Activated CD8-positive, alpha-beta memory T cell treated with anti-CD3 and anti-CD28 coated beads, Interleukin-2, amount 50 U/mL, for 24 hours (primary cell): ENCODE results near the gene CLIC3.
A peak's percentile ranks its signal among the peaks of the same experiment; 100 is the strongest.

Experiments
- DNase-seq: peaks from one replicate; pipeline ENCODE4 v3.0.0-alpha.2; 2020; ENCODE audit errors: extremely low read depth

CLIC3 gene

DNA sequence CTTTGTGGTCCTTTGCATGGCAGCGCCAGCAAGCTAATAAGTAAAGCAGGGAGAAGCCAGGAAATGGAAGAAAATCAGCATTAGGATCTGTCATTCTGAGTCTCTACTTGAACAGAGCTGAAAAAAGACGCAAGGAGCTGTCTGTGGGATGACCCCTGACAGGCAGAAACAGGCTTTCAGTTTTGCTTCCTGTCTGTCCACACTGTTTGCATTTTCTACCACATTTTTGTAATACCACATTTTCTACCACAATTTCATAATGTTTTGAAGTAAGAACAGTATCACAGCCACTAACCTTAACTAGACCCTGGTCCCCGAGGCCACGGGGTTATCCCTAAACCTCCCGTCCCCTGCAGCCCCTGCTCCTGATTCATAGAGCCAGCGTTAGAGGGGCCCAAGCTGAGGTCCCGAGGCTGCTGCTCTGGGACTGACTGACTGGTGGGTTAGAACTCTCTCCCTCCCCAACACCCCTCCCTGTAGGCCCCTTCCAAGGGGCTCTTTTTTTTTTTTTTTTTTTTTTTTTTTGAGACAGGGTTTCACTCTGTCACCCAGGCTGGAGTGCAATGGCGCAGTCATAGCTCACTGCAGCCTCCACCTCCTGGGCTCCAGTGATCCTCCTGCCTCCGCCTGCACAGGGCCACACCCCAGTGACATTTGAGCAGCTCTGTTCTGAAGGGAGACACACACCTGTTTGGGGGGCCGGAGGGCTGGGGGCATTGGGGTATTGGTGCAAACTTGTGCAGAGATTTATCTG is 4.0 kb upstream of the CLIC3 start:
- DNase-seq: no peak

DNA sequence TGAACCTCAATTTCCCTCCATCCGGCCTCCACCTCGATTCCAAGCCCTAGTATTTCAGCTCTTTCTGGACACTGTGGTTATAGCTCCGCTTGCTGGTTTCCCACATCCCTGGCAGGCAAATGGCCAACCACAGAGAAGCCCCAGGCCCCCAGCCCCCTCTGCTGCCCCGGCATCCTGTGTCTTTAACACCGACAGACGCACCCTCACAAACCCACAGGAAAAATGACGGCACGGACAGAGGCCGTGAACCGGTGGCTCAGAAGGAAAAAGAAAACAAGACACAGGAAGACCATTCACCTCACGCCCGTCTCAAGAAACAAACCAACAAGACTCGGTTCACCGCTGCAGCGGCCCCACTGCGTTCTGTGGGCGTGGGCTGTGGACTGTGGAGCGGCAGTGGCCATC is 1.5 kb upstream of the CLIC3 start:
- no peak for DNase-seq

DNA sequence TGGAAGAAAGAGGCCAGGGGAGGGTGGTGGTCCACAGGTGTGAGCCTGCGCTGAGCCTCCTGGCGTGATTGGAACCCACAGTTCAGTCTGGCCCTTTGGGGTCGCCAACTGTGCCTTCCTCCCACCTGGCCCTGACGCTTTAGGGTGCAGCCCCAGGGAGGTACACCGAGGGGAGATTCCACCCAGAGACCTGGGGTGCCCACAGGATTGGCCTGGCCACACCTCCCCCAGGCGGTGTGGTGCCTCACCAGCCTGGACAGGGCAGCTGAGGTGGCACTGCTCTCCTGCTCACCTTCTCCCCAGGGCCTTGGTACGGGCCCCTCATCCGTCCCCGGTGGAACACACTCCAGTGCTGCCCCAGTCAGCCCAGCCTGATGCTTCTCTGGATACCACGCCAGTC is 1.0 kb upstream of the CLIC3 start:
- DNase-seq: no peak

DNA sequence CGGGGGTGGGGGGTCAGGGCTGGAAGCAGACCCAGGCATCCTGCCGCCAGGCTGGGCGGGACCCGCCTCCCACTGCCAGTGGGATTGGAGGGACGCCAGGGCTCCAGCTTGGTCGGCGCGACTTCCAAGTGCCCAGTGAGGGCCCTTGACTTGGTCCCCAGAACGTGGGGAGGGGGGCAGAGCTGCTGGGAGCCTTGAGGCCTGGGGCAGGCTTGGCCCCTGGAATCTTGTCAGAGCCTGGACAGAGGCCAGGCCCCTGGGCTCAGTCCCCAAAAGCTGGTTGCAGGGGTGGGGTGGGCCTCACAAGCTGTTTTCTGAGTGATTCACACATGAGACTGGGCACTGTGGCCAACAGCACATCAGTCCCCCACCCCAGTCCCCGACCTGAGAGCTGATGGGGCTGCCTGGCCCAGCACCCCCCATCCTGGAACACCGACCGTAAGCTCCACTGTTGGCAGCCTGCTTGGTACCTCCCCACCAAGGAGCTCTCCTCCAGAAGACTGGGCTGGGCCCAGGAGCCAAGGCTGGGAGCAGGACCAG is 526 bp downstream of the CLIC3 start:
- no peak for DNase-seq

DNA sequence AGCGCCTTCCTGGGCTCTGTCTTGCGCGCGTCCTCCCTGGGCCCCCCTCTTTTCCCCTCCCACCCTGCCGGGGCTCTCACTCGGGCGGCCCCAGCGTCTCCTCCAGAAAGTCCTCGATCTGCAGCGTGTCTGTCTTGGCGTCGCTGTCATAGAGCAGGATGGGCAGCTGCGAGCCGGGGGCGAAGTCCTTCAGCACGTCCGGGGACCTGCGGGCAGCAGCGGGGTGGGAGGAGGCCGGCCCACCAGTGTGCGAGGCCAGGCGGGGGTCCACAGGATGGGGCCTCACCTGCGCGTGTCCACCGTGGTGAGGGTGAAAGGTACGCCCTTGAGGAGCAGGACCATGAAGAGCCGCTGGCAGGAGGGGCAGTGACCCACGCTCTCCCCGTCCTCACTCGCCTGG is 1.0 kb downstream of the CLIC3 start:
- DNase-seq: no peak

DNA sequence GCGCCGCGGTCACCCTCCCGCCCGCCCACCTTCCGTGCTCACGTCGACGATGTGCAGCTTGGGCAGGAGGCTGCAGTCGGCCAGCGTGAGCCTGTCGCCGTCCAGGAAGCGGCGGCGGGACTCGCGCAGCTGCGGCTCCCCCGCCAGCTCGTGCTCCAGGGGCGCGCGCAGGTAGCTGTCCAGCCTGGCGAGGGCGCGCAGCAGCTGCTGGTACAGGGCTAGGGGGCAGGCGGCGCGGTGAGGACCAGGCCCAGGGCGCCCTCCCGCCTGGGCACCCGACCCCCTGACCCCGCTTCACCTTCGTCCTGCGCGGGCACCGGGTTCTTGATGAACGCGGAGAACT is 1.5 kb downstream of the CLIC3 start:
- no peak for DNase-seq

DNA sequence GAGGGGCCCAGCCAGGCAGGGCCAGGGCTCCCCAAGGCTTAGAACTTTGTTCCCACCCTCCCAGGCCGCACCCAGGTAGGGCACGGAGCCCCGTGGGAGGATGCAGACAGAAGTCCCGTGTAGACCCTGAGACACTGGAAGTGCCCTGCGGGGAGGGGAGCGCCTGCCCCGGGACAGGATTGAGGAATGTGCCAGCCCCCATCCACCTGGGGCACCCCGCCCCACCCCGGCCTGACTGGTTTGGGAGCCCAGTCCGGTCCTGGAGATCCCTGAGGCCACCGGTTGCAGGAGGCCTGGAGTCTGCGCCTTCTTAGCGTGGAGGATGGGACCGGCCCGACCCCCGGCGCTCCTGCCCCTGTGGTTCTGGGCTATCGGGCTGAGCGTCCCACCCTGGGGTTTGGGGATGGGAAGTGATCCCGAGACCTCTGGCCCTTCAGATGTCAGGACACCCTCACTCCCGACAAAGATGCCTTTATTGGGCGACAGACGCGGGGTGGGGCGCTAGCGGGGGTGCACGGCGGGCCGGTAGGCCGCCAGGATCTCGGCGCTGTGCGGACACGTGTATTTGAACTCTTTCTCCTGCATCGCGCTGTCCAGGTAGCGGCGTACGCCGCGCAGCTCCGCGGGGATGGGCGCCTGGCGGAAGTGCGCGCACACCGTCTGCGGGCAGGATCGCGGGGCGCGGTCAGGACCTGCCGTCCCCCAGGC is 2.0 kb downstream of the CLIC3 start:
- DNase-seq: no peak

DNA sequence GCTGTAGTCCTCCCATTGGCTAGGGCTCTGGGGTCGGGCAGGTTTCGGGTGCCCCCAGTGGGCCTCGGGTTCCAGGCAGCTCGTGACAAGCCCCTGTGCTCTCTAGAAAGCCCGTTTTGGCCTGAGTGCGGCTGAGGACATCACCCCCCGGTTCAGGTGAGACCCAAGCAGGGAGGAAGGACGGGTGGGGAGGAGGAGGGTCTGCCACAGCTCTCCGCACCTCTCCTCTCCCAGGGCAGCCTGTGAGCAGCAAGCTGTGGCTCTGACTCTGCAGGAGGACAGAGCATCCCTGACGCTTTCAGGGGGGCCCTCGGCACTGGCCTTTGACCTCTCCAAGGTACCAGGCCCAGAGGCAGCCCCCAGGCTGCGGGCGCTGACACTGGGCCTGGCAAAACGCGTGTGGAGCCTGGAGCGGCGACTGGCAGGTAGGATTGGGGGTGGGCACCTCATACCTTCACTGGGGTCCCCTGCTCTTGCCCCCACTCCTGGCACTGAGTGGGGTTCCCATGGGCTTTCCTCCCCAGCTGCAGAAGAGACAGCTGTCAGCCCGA is 3.5 kb downstream of the CLIC3 start:
- DNase-seq: no peak

DNA sequence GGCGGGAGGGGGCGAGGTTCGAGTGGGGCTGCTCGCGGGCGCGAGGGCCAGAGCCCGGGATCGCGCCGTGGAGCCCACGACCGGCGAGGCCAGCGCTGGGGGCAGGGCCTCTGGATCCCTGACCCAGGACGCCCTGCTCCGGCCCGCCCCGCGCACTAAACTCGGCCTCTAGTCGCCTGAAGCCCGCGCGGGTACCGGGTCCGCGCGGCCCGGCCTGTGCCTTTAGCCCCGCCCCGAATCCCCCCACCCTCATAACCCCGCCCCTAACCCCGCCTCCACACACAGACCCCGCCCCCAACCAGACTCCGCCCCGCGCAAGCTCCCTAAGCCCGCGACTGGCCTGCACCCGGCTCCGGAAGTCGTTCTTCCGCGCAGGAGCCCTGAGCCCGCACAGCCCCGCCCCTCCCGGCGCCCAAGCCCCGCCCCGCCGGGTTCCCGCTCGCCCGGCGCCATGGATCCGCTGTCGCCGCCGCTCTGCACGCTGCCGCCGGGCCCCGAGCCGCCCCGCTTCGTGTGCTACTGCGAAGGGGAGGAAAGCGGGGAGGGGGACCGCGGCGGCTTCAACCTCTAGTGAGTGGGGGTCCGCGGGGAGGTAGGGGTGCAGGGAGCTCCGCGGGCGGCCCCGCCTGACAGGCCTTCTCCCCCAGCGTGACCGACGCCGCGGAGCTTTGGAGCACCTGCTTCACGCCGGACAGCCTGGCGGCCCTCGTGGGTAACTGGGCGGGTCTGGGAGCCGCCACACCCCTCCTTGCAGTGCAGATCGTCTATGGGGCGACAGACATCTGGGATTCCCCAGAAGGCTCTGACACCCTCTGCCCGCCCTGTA is 4.2 kb downstream of the CLIC3 start, which contains the start of gene PAXX:
Gene PAXX (plus strand): TSS at position 430 of the 826 bp plus-strand sequence. CDS start 22 bp downstream, at position 452.
- DNase-seq: peak; percentile 85

DNA sequence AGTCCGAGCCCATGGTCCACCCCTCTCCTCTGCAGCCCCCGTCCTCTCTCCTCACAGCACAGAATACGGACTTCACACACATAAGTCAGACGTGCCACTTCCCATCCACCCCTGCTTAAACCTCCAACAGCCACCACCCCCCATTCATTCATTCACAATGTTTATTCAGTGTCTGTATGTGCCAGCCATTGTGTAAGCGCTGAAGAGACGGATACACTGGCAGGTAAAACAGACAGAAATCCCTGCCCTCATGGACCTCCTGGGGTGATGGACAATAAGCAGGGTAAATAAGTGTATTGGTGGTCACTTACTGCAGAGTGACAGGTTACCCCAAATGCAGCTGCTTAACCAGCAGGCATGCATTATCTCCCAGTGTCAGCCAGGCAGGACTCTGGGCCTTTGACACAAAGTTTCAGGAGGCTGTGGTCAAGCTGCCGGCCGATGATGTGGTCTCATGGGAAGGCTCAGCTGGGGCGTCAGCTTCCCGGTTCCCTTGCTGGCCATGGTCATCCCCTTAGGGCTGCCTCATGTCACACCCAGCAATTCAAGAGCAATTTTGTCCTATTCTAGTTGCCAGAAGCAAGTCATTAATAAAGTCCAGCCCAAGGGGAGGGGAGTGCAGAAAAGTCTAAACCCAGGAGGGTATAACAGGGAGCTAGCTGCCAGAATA is 6.0 kb downstream of the CLIC3 start:
- no peak for DNase-seq

DNA sequence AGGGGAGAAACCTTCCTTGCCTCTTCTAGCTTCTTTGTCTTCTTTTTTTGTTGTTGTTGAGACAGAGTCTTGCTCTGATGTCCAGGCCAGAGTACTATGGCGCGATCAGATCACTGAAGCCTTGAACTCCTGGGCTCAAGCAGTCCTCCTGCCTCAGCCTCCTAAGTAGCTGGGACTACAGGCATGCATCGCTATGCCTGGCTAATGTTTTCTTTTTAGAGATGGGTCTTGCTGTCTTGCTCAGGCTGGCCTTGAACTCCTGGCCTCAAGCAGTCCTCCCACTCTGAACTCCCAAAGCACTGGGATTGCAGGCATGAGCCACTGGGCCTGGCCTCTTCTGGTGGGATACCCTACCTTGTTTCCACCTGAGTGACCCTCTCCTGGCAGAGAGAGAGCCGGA is 7.5 kb downstream of the CLIC3 start:
- DNase-seq: no peak

DNA sequence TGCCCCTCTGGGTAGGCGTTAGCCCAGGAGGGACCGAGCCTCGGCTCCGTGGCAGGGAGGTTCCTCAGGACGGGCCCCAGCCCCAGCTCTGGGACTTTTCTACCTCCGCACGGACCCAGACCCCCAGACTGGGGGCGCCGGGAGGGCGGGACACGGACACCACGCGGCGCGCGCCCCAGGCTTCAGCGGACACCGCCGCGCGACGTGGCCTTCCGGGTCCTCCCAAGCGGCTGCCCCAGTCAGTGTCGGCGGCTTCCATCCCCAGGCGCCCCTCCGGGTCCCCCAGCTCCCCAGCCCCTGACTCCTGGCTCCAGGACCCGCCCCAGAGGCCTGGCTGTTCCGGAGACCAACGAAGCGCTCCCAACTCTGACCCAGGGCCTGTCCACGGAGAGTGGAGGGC is 10.5 kb downstream of the CLIC3 start:
- no peak for DNase-seq

DNA sequence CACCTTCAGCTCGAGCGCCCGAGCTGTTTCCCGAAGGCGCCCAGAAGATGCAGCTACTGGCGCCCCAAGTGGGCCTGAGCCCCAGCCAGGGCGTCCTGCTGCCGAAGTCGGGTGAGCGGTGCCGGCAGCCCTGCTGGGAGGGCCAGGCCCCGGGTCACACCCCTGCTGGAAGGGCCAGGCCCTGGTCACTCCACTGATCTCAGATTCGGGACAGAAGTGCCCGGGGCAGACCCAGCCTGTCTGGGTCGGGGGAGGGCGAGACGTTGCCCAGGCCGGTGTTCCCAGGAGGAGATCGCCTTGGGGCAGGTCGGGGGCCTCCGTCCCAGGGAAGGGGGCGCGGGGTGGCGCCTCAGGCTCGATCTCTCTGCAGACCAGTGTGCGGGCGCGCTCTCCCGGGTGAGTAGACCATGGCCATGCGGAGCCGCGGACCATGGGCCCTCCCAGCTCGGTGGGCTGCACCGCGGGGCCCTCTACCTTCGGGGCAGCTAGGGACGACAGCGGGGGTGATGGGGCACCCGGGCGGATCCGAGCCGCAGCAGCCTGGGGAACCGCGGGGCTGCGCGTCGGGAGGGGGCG is 11.3 kb downstream of the CLIC3 start:
- no peak for DNase-seq

DNA sequence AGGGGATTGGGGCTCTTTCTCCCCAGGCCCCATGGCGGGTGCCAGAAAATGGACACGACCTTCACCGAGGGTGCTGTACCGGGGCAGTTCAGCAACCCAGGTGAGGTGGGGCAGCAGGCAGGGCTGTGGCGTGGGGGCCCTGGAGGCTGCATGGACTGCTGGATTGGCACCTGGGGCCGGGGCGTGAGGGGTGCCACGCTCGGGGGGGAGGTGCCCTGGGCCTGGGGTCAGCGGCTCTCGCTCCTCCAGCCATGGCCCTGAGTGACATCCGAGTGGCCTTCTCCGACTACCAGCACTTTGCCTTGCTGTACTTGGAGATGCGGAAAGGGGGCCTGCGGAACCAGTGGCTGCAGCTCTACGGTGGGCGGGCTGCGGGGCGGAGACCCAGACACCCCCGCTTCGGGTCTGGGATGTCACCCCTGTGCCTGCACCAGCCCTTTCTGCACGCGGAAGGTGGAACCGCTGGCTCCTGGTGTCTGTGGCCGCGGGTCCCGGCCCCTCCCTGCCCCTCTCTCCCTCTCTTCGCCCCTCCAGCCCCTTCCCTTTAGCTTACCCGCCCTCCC is 11.8 kb downstream of the CLIC3 start:
- DNase-seq: no peak

DNA sequence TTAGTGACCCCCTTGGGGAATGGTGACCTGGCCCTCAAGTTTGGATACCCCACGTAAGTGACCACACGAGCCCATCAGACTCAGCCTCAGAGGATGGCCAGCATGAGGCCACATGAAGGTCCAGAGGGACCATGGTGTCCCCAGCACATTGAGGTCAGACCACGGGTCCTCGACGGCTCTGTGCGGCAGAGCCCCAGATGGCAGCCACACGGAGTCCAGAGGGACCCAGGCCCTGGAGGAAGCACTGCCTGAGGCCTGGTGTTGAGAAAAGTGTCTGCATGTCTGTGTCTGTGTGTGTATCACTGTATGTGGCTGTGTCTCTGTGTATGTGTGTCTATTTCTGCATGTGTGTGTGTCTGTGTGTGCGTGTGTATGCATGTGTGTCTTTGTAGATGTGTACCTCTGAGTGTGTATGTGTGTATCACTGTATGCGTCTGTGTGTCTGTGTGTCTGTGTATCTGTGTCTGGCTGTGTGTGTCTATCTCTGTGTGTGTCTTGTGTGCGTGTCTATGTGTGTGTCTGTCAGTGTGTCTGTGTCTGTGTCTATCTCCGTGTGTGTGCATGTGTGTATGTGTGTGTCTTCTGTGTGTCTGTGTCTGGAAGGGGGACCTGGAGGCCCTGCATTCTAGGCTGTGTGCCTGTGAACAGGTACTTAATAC is 12.6 kb downstream of the CLIC3 start:
- no peak for DNase-seq

DNA sequence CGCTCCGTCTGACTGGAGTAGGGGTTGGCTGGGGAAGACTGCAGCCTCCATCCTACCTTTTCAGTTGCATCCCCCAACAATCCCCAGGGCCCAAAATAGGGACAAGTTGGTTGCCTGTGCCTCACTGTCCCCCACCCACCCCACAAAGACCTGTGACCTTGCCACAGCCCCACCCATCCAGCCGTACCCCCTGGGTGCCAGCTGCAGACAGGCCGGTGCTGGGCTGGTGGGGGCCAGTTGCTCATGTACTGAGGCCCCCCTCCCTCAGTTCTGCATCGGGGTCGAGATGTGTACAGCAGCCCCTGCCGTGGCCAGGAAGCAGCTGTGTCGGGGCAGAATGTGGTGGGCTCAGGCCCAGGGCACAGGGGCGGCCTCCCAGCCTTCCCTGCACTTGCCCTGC is 13.2 kb downstream of the CLIC3 start:
- DNase-seq: no peak

DNA sequence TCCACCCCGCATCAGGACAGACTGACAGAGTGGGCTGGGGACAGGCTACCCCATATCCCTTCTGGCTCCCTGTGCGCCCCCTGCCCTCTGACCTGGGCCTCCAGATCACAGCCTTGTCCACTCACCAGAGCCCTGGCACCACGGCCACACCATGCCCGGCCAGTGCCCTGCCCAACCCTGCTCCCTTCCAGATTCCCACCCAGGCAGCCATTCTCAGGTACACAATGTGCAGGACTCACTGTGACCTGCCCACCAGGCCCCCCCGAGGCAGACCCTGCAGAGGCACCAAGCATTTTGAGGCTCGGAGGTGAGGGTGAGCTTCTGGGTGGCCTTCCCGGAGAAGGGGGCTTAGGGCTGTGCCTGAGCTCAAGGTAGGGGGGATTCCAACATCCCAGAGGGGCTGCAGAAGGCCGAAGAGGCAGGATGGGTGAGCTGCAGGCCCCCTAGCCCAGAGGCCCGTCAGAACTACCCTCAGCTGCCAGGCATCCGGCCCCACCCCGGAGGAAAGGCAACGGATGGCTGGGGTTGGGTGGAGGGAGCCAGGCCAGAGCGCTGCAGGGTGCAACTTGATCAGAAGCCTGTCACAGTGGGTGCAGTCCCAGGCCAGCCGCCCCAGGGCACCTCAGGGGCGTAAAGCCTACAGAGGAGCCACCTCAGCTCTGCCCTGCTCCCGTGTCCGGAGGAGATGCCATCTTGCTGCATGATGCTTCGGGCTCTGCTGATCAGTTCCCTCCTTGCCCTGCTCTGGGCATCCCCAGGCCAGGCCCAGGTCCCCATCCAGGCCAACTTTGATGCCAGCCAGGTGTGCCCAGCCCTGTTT is 13.9 kb downstream of the CLIC3 start, which contains the start of gene LCNL1:
Gene LCNL1 (plus strand): TSS at position 762 of the 820 bp plus-strand sequence. CDS start 594 bp downstream, outside the sequence.
- no peak for DNase-seq

DNA sequence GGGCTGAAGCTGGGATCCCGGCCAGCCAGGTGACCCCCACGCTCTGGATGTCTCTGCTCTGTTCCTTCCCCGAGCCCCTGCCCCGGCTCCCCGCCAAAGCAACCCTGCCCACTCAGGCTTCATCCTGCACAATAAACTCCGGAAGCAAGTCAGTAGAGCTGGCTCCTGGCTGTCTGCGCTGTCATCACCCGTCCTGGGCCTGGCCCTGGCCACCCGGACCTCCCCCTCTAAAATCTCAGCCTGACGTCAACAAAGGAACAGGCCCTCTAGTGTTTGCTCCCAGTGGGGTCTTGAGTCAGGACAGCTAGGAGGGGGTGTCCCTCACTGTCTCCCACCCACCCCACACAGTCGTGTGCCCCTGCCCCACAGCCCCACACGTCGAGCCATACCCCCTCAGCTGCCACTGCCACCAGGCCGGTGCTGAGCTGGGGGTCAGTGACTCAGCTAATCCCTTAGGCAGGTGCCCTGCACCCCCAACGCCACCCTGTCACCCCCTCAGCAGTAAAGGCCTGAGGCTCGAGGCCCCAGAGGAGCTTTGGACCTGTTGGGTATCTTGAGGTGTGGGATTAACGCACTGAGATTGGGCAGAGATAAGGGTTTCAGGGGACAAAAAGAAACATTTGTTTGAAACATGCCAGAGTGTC is 14.7 kb downstream of the CLIC3 start:
- DNase-seq: no peak
